Superior temporal gyrus (tissue), 1 donor: ENCODE measurements around the gene DNMT3A.

ENCODE experiments used
- DNase-seq: peaks from one replicate; pipeline ENCODE4 v3.0.0-alpha.2; 2016; ENCODE audit errors: extremely low spot score

The DNMT3A gene

GRCh38 chr2:25347205-25347815 is 5.6 kb upstream of the DNMT3A start:
- no peak for DNase-seq

- no peak for DNase-seq
Measured at GRCh38 chr2:25343187-25343825, 1.6 kb upstream of the DNMT3A start.

- DNase-seq = peak; percentile 82
Measured at GRCh38 chr2:25342372-25343186, 854 bp upstream of the DNMT3A start.

- DNase-seq = no peak
Measured at GRCh38 chr2:25341011-25341727, 556 bp downstream of the DNMT3A start.

- no peak for DNase-seq
Measured at GRCh38 chr2:25340181-25340921, 1.4 kb downstream of the DNMT3A start.

GRCh38 chr2:25339791-25340180 is 1.9 kb downstream of the DNMT3A start:
- no peak for DNase-seq

GRCh38 chr2:25339211-25339674 is 2.5 kb downstream of the DNMT3A start:
- DNase-seq = no peak

GRCh38 chr2:25338401-25338800 is 3.3 kb downstream of the DNMT3A start:
- DNase-seq = no peak

- no peak for DNase-seq
Measured at GRCh38 chr2:25337891-25338290, 3.8 kb downstream of the DNMT3A start.

- DNase-seq = peak; percentile 10
Measured at GRCh38 chr2:25337276-25337675, 4.4 kb downstream of the DNMT3A start.

- no peak for DNase-seq
Measured at GRCh38 chr2:25336383-25336841, 5.3 kb downstream of the DNMT3A start.

- no peak for DNase-seq
Measured at GRCh38 chr2:25335971-25336370, 5.8 kb downstream of the DNMT3A start.

GRCh38 chr2:25335204-25335603 is 6.5 kb downstream of the DNMT3A start:
- no peak for DNase-seq

GRCh38 chr2:25334482-25334881 is 7.2 kb downstream of the DNMT3A start:
- DNase-seq = no peak

GRCh38 chr2:25333981-25334380 is 7.7 kb downstream of the DNMT3A start:
- no peak for DNase-seq

GRCh38 chr2:25332571-25332970 is 9.2 kb downstream of the DNMT3A start:
- peak; percentile 80 for DNase-seq

- DNase-seq = no peak
Measured at GRCh38 chr2:25331686-25332365, 9.9 kb downstream of the DNMT3A start.

GRCh38 chr2:25330937-25331336 is 10.8 kb downstream of the DNMT3A start:
- DNase-seq = no peak

- DNase-seq = no peak
Measured at GRCh38 chr2:25330273-25330672, 11.5 kb downstream of the DNMT3A start.

GRCh38 chr2:25328152-25329085 is 13.3 kb downstream of the DNMT3A start:
- no peak for DNase-seq
